Liver (tissue), 9 donors: ENCODE results near the gene NDUFAF5. TPM values are rescaled to one million over a fixed set of nuclear protein-coding genes. Genes with fewer than 3 reads are reported as not detected.

Experiments used
- DNase-seq: peaks from one replicate; pipeline ENCODE4 v3.0.0-alpha.2; 2017; ENCODE audit warnings: low spot score
- H3K27ac ChIP-seq, 2 donors: one replicate each; pipeline ENCODE4 v1.7.0; 2013; ENCODE audit warnings: inconsistent platforms in 2 of 2, low read length in 2 of 2, control low read depth in 1 of 2, low read depth in 1 of 2, mild to moderate bottlenecking in 1 of 2
- H3K27me3 ChIP-seq, 4 donors: one replicate each; pipeline versions ENCODE4 v1.6.1 to v1.7.0; 2013; ENCODE audit warnings: low read length in 3 of 4, inconsistent platforms in 1 of 4, mild to moderate bottlenecking in 1 of 4, moderate library complexity in 1 of 4; ENCODE audit not compliant: control insufficient read depth in 4 of 4, insufficient read depth in 4 of 4
- H3K36me3 ChIP-seq, 4 donors: one replicate each; pipeline versions ENCODE4 v1.6.1 to v1.7.0; 2013; ENCODE audit warnings: low read length in 3 of 4, mild to moderate bottlenecking in 3 of 4, low read depth in 1 of 4, moderate library complexity in 1 of 4; ENCODE audit not compliant: control insufficient read depth in 4 of 4, insufficient read depth in 3 of 4
- H3K4me1 ChIP-seq, 4 donors: one replicate each; pipeline versions ENCODE4 v1.6.1 to v1.7.0; 2013; ENCODE audit warnings: low read length in 3 of 4, mild to moderate bottlenecking in 3 of 4, moderate library complexity in 1 of 4; ENCODE audit not compliant: control insufficient read depth in 4 of 4, insufficient read depth in 4 of 4
- H3K4me3 ChIP-seq, 3 donors: one replicate each; pipeline versions ENCODE4 v1.6.1 to v1.7.0; 2013; ENCODE audit warnings: low read length in 3 of 3, control low read depth in 1 of 3, low read depth in 1 of 3, mild to moderate bottlenecking in 1 of 3
- H3K9ac ChIP-seq, 2 donors: one replicate each; pipeline ENCODE4 v1.7.0; 2013; ENCODE audit warnings: low read length in 2 of 2, mild to moderate bottlenecking in 2 of 2, moderate library complexity in 2 of 2, control low read depth in 1 of 2, low read depth in 1 of 2
- H3K9me3 ChIP-seq, 4 donors: one replicate each; pipeline versions ENCODE4 v1.6.1 to v1.7.0; 2013; ENCODE audit warnings: low read length in 3 of 4; ENCODE audit not compliant: control insufficient read depth in 4 of 4
- CTCF ChIP-seq: fragments of 150-350 bp; IDR thresholded peaks from 2 replicates; pipeline ENCODE4 v1.5.1; 2017; ENCODE audit warnings: improper control_type of control experiment, low read depth, low read length; ENCODE audit not compliant: missing input control
- EGR1 ChIP-seq, 2 donors: IDR thresholded peaks; 2 replicates each; pipeline ENCODE4 v1.6.1; 2016 to 2018; ENCODE audit warnings: antibody characterized with exemption in 2 of 2, low read depth in 2 of 2
- FOXA1 ChIP-seq: IDR thresholded peaks from 2 replicates; pipeline ENCODE4 v1.6.1; 2016; ENCODE audit warnings: antibody characterized with exemption
- GABPA ChIP-seq, 2 donors: IDR thresholded peaks in 1 of 2; conservative IDR thresholded peaks in 1 of 2; 2 replicates each; pipeline ENCODE4 v1.6.1; 2016; ENCODE audit warnings: antibody characterized with exemption in 2 of 2, mild to moderate bottlenecking in 1 of 2, moderate library complexity in 1 of 2
- HNF4G ChIP-seq: IDR thresholded peaks from 2 replicates; pipeline ENCODE4 v1.6.1; 2016; ENCODE audit warnings: antibody characterized with exemption
- JUND ChIP-seq, 2 donors: IDR thresholded peaks; 2 replicates each; pipeline ENCODE4 v1.6.1; 2016; ENCODE audit warnings: antibody characterized with exemption in 2 of 2
- NR2F2 ChIP-seq: IDR thresholded peaks from 2 replicates; pipeline ENCODE4 v1.6.1; 2016; ENCODE audit warnings: antibody characterized with exemption
- RAD21 ChIP-seq, 2 donors: IDR thresholded peaks; 2 replicates each; pipeline ENCODE4 v1.6.1; 2016; ENCODE audit warnings: antibody characterized with exemption in 2 of 2, mild to moderate bottlenecking in 2 of 2
- REST ChIP-seq: IDR thresholded peaks from 2 replicates; pipeline ENCODE4 v1.6.1; 2016; ENCODE audit warnings: antibody characterized with exemption, mild to moderate bottlenecking
- RXRA ChIP-seq, 2 donors: IDR thresholded peaks; 2 replicates each; pipeline ENCODE4 v1.6.1; 2017 to 2018; ENCODE audit warnings: antibody characterized with exemption in 2 of 2, mild to moderate bottlenecking in 1 of 2
- YY1 ChIP-seq: IDR thresholded peaks from 2 replicates; pipeline ENCODE4 v1.6.1; 2016; ENCODE audit warnings: antibody characterized with exemption, mild to moderate bottlenecking
- WGBS: extraction: QIAGEN DNeasy Blood & Tissue Kit; methylation state at CpG from one replicate; pipeline ENCODE4 v1.1.7; 2013; 5-methylcytosine and 5-hydroxymethylcytosine counted together
- polyA plus RNA-seq, 2 donors: library from polyadenylated mRNA; stranded (reverse) in 1 of 2; unstranded in 1 of 2; fragments of 200-250 nt in 1 of 2; fragments of >200 nt in 1 of 2; fragmentation: Nextera tagmentation in 1 of 2; extraction: Ambion mirVana in 1 of 2; gene quantifications; one replicate each; pipeline versions ENCODE4 v1.2.1 to v1.2.3, GENCODE V29; 2013 to 2015
- total RNA-seq, 2 donors: library from RNA; depleted of rRNA; stranded (reverse); fragments of >200 nt; gene quantifications; one replicate each; pipeline ENCODE4 v1.2.3, GENCODE V29; 2014
- donor health status: healthy.
- donor health status: healthy.
- donor health status: healthy.
- donor health status: healthy.
- donor health status: healthy.

The NDUFAF5 gene
- total and polyA plus RNA-seq, 4 donors: 6.6 to 15.9 (median 12.3) TPM

- peaks cover 0 to 15% (median 0%) of the 10 kb centered on the region in 4 donors for H3K36me3 ChIP-seq
- H3K27ac ChIP-seq: no peak overlapping the region
- no peak for DNase-seq
- TF ChIP-seq NR2F2 (no peak), FOXA1 (no peak), EGR1 (IDR thresholded peaks at IDR 0.05; ENCODE audit: low read depth in 2 of 2) (no peak), RXRA (IDR thresholded peaks at IDR 0.05) (no peak), JUND (IDR thresholded peaks at IDR 0.05) (no peak), HNF4G (no peak), YY1 (no peak), GABPA (IDR thresholded peaks at IDR 0.05 in 1 of 2, conservative IDR thresholded peaks at IDR 0.05 in 1 of 2) (no peak), CTCF (no peak), REST (no peak), RAD21 (IDR thresholded peaks at IDR 0.05) (no peak)
- H3K27me3 ChIP-seq: no peaks in the 10 kb centered on the region
- H3K9ac ChIP-seq: no peak overlapping the region
- no peak overlapping the region for H3K4me3 ChIP-seq
- no peaks in the 10 kb centered on the region for H3K4me1 ChIP-seq
- H3K9me3 ChIP-seq: no peaks in the 10 kb centered on the region
- 79% methylated on average over 2 of the region's 2 CpGs for WGBS
Measured at GRCh38 chr20:13745784-13746183, 39.0 kb upstream of the NDUFAF5 start.

- no peak overlapping the region for H3K27ac ChIP-seq
- no peaks in the 10 kb centered on the region for H3K9me3 ChIP-seq
- TF ChIP-seq FOXA1 (no peak), REST (no peak)
- no peaks in the 10 kb centered on the region for H3K4me1 ChIP-seq
- H3K36me3 ChIP-seq: peaks cover 0 to 9% (median 5%) of the 10 kb centered on the region in 4 donors
- no peak overlapping the region for H3K4me3 ChIP-seq
- 97% methylated on average over 3 of the region's 3 CpGs for whole genome bisulfite sequencing
- DNase-seq: no peak
- no peak overlapping the region for H3K9ac ChIP-seq
- H3K27me3 ChIP-seq: no peaks in the 10 kb centered on the region
Measured at GRCh38 chr20:13749811-13750210, 35.0 kb upstream of the NDUFAF5 start.
